ENCODE data around the gene STK32B. TPM values are rescaled to one million over a fixed set of nuclear protein-coding genes. Genes with fewer than 3 reads are reported as not detected.

The STK32B gene
- total RNA-seq, 1 donor from 2014 or later = 46.9 TPM

GRCh38 chr4:5504486-5504885, 453.2 kb downstream of the STK32B start:
- Mint-ChIP-seq H3K27ac (ENCODE audit: unreplicated experiment) (no peak overlapping the region), H3K4me3 (ENCODE audit: unreplicated experiment) (no peak overlapping the region), H3K27me3 (ENCODE audit: unreplicated experiment) (no peaks in the 10 kb centered on the region), H3K9me3 (ENCODE audit: unreplicated experiment) (peaks cover under 1% of the 10 kb centered on the region), H3K36me3 (ENCODE audit: unreplicated experiment) (peaks cover 17% of the 10 kb centered on the region), H3K4me1 (ENCODE audit: unreplicated experiment) (peaks cover 2% of the 10 kb centered on the region)
- TF ChIP-seq CTCF (IDR thresholded peaks at IDR 0.05) = no peak
- DNase-seq (ENCODE audit: extremely low spot score, unreplicated experiment) = no peak

- no peak overlapping the region for H3K4me3 Mint-ChIP-seq (ENCODE audit: unreplicated experiment)
- H3K4me1 Mint-ChIP-seq (ENCODE audit: unreplicated experiment) = no peaks in the 10 kb centered on the region
- TF ChIP-seq CTCF (IDR thresholded peaks at IDR 0.05) = no peak
- H3K27me3 Mint-ChIP-seq (ENCODE audit: unreplicated experiment) = no peaks in the 10 kb centered on the region
- no peak overlapping the region for H3K27ac Mint-ChIP-seq (ENCODE audit: unreplicated experiment)
- H3K9me3 Mint-ChIP-seq (ENCODE audit: unreplicated experiment) = peaks cover 9% of the 10 kb centered on the region
- H3K36me3 Mint-ChIP-seq (ENCODE audit: unreplicated experiment) = no peaks in the 10 kb centered on the region
- DNase-seq (ENCODE audit: extremely low spot score, unreplicated experiment) = no peak
These were observed 459.2 kb downstream of the STK32B start for GRCh38 chr4:5510504-5510903.

GRCh38 chr4:5511791-5512190, 460.5 kb downstream of the STK32B start:
- no peak for TF ChIP-seq CTCF (IDR thresholded peaks at IDR 0.05)
- Mint-ChIP-seq H3K4me1 (ENCODE audit: unreplicated experiment) (no peaks in the 10 kb centered on the region), H3K9me3 (ENCODE audit: unreplicated experiment) (peaks cover 9% of the 10 kb centered on the region), H3K27ac (ENCODE audit: unreplicated experiment) (no peak overlapping the region), H3K27me3 (ENCODE audit: unreplicated experiment) (no peaks in the 10 kb centered on the region), H3K36me3 (ENCODE audit: unreplicated experiment) (no peaks in the 10 kb centered on the region), H3K4me3 (ENCODE audit: unreplicated experiment) (no peak overlapping the region)
- DNase-seq (ENCODE audit: extremely low spot score, unreplicated experiment) = no peak

GRCh38 chr4:5515646-5516045, 464.4 kb downstream of the STK32B start:
- no peaks in the 10 kb centered on the region for H3K4me1 Mint-ChIP-seq (ENCODE audit: unreplicated experiment)
- H3K4me3 Mint-ChIP-seq (ENCODE audit: unreplicated experiment) = no peak overlapping the region
- H3K36me3 Mint-ChIP-seq (ENCODE audit: unreplicated experiment) = no peaks in the 10 kb centered on the region
- H3K9me3 Mint-ChIP-seq (ENCODE audit: unreplicated experiment) = peaks cover under 1% of the 10 kb centered on the region
- no peak overlapping the region for H3K27ac Mint-ChIP-seq (ENCODE audit: unreplicated experiment)
- TF ChIP-seq CTCF (IDR thresholded peaks at IDR 0.05) = no peak
- DNase-seq (ENCODE audit: extremely low spot score, unreplicated experiment) = no peak
- H3K27me3 Mint-ChIP-seq (ENCODE audit: unreplicated experiment) = peaks cover under 1% of the 10 kb centered on the region

GRCh38 chr4:5517372-5517771, 466.1 kb downstream of the STK32B start:
- peaks cover 6% of the 10 kb centered on the region for H3K27me3 Mint-ChIP-seq (ENCODE audit: unreplicated experiment)
- TF ChIP-seq CTCF (IDR thresholded peaks at IDR 0.05) = no peak
- no peak overlapping the region for H3K27ac Mint-ChIP-seq (ENCODE audit: unreplicated experiment)
- DNase-seq (ENCODE audit: extremely low spot score, unreplicated experiment) = no peak
- H3K36me3 Mint-ChIP-seq (ENCODE audit: unreplicated experiment) = no peaks in the 10 kb centered on the region
- H3K9me3 Mint-ChIP-seq (ENCODE audit: unreplicated experiment) = peaks cover 10% of the 10 kb centered on the region
- no peak overlapping the region for H3K4me3 Mint-ChIP-seq (ENCODE audit: unreplicated experiment)
- H3K4me1 Mint-ChIP-seq (ENCODE audit: unreplicated experiment) = no peaks in the 10 kb centered on the region
